ENCODE results near the gene NF2.

GRCh38 chr22:29632672-29633071 lies 29.2 kb downstream of the NF2 start:
- TF ChIP-seq CTCF (IDR thresholded peaks at IDR 0.05) (no peak), POLR2A (IDR thresholded peaks at IDR 0.05) (no peak)

Measured in breast epithelium (tissue), 3 donors.